H1 (cell line): Measurements from ENCODE around the gene STK33.

Experiments used
- EZH2 ChIP-seq: fragments of 200-600 bp; sonication (generic); IDR thresholded peaks from 2 replicates; pipeline ENCODE4 v1.7.1; 2012; ENCODE audit warnings: low read depth, mild to moderate bottlenecking, moderate library complexity, low read length, inconsistent platforms; ENCODE audit not compliant: severe bottlenecking
- JUND ChIP-seq: IDR thresholded peaks from 2 replicates; pipeline ENCODE4 v1.6.1; 2011; ENCODE audit warnings: mild to moderate bottlenecking, improper control_type of control experiment, low read length
- POLR2AphosphoS5 ChIP-seq: IDR thresholded peaks from 2 replicates; pipeline ENCODE4 v1.6.1; 2011; ENCODE audit warnings: low read depth, low read length
- TCF12 ChIP-seq: IDR thresholded peaks from 2 replicates; pipeline ENCODE4 v1.6.1; 2011; ENCODE audit warnings: low read depth, mild to moderate bottlenecking, low read length
- TF ChIP-seq, protein P1 (sequence below), 3 experiments: IDR thresholded peaks; 1 replicate in 2 of 3; 2 replicates in 1 of 3; pipeline versions ENCODE4 v1.5.1 to v1.6.1; 2011; ENCODE audit warnings: low read length in 3 of 3, mild to moderate bottlenecking in 3 of 3, inconsistent platforms in 2 of 3, low read depth in 1 of 3, moderate library complexity in 1 of 3; ENCODE audit not compliant: insufficient read depth in 1 of 3; ENCODE audit errors: control extremely low read depth in 1 of 3
- TF ChIP-seq, protein P2 (sequence below): IDR thresholded peaks from 2 replicates; pipeline ENCODE4 v1.6.1; 2012; ENCODE audit warnings: inconsistent platforms

- no peak for TF ChIP-seq JUND
- TF ChIP-seq, protein P1, sequence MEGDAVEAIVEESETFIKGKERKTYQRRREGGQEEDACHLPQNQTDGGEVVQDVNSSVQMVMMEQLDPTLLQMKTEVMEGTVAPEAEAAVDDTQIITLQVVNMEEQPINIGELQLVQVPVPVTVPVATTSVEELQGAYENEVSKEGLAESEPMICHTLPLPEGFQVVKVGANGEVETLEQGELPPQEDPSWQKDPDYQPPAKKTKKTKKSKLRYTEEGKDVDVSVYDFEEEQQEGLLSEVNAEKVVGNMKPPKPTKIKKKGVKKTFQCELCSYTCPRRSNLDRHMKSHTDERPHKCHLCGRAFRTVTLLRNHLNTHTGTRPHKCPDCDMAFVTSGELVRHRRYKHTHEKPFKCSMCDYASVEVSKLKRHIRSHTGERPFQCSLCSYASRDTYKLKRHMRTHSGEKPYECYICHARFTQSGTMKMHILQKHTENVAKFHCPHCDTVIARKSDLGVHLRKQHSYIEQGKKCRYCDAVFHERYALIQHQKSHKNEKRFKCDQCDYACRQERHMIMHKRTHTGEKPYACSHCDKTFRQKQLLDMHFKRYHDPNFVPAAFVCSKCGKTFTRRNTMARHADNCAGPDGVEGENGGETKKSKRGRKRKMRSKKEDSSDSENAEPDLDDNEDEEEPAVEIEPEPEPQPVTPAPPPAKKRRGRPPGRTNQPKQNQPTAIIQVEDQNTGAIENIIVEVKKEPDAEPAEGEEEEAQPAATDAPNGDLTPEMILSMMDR (IDR thresholded peaks at IDR 0.05; ENCODE audit: control extremely low read depth in 1 of 3, insufficient read depth in 1 of 3, low read depth in 1 of 3, low read length in 3 of 3): no peak
- TF ChIP-seq, protein P2, sequence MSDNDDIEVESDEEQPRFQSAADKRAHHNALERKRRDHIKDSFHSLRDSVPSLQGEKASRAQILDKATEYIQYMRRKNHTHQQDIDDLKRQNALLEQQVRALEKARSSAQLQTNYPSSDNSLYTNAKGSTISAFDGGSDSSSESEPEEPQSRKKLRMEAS: no peak
- TF ChIP-seq POLR2AphosphoS5: no peak
- no peak for TF ChIP-seq TCF12
- TF ChIP-seq EZH2: no peak
Measured at GRCh38 chr11:8639655-8640054, 45.6 kb upstream of the STK33 start.
